ENCODE results near the gene NUDT15. TPM values are rescaled to one million over a fixed set of nuclear protein-coding genes. Genes with fewer than 3 reads are reported as not detected.

The NUDT15 gene
- total and polyA plus RNA-seq, 2 of the 8 experiments (the other 6 are each of a cell fraction or from before 2014, with no cell fraction given), result 37.8 to 65.9 TPM

DNA sequence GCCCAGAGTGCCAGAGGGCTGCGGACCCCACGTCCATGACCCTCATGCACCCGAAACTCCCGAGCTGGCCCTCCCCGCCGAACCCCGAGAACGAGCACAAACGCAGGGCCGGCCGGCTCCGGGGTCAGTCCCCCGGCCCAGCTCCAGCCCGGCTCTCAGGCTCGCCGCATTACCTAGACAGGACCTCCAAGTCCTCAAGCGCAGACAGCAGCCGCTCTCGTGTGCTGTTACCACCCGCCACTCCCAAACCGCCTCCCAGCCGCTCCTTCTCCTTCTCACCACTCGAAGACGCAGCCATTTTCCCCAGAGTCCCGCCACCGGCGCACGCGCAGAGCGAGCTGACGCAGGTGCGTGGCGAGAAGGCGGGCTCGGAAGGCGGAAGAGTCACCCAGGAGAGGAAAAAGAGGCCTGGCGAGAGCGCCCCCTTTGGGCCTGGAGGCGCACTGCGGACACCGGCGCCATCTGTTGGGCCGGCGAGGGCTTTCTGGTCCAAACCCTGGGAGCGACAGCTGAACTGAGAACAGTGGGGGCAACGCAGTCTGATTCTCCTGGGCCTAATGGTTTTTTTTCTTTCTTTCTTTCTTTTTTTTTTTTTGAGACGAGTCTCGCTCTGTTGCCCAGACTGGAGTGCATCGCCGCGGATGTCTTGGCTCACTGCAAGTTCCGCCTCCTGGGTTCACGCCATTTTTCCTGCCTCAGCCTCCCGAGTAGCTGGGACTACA lies 57.4 kb downstream of the NUDT15 start, which contains the start of gene MED4 (continued):
- no peak for TF ChIP-seq TEAD4 (IDR thresholded peaks at IDR 0.05; ENCODE audit: low read depth, low read length)
- TF ChIP-seq PHF8 (conservative IDR thresholded peaks at IDR 0.05; ENCODE audit: low read depth, low read length), result peak; percentile 97
- TF ChIP-seq SP2 (IDR thresholded peaks at IDR 0.05; ENCODE audit: low read length), result peak; percentile 68; the same call in 1 of the 2 replicates
- peak; percentile 69; the same call in 1 of the 2 replicates for TF ChIP-seq RBBP5 (IDR thresholded peaks at IDR 0.05; ENCODE audit: borderline replicate concordance, low read depth, low read length)
- TF ChIP-seq, protein P1, sequence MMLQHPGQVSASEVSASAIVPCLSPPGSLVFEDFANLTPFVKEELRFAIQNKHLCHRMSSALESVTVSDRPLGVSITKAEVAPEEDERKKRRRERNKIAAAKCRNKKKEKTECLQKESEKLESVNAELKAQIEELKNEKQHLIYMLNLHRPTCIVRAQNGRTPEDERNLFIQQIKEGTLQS (IDR thresholded peaks at IDR 0.05; ENCODE audit: insufficient read depth, low read depth, low read length), result no peak
- peak; percentile 55 for TF ChIP-seq CREB1 (IDR thresholded peaks at IDR 0.05)
- TF ChIP-seq EP300 (IDR thresholded peaks at IDR 0.05; ENCODE audit: borderline replicate concordance in 1 of 2, low read depth in 2 of 2, low read length in 2 of 2), result 0 out of 3 replicates have a peak, but pooled peaks of 1 of the 2 experiments have one; percentile 17
